Epithelial cell of prostate (primary cell): ENCODE measurements around the gene TMOD1.
"Not testable (repeated sequence)": the region's sequence is repeated elsewhere in the genome, so short reads cannot be mapped to it uniquely, and the experiment has no call there.

Experiments used
- DNase-seq: peaks from one replicate; pipeline ENCODE4 v3.0.0-alpha.2; 2011; ENCODE audit warnings: low read depth, low spot score
- H3K27ac ChIP-seq: fragments of 450-650 bp; 2 replicates; pipeline ENCODE4 v1.5.1; 2017; ENCODE audit warnings: mild to moderate bottlenecking

The TMOD1 gene

DNA sequence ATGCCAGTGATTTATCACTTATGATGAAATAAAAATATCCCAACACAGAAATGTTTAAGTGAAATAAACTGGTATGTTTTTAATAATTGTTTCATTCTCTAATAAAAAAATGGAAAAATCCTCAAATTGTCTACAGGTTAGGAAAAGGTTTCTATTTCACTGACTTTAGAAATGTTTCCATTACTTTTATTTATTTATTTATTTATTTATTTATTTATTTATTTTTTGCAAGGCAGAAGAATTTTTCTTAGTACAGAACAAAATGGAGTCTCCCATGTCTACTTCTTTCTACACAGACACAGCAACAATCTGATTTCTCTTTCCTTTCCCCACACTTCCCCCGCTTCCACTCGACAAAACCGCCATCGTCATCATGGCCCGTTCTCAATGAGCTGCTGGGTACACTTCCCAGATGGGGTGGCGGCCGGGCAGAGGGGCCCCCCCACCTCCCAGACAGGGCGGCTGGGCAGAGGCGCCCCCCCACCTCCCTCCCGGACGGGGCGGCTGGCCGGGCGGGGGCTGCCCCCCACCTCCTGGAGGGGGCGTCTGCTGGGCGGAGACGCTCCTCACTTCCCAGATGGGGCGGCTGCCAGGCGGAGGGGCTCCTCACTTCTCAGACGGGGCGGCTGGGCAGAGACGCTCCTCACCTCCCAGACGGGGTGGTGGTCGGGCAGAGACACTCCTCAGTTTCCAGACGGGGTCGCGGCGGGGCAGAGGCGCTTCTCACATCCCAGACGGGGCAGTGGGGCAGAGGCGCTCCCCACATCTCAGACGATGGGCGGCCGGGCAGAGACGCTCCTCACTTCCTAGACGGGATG is 3.7 kb upstream of the TMOD1 start:
- H3K27ac ChIP-seq, DNase-seq: not testable (repeated sequence)

GRCh38 chr9:97498846-97499245 is 2.6 kb upstream of the TMOD1 start:
- DNase-seq: not testable (repeated sequence)

GRCh38 chr9:97500263-97500662 is 1.2 kb upstream of the TMOD1 start:
- DNase-seq: no peak
- no peak overlapping the region for H3K27ac ChIP-seq

More at GRCh38 chr9:97498846-97499245, 2.6 kb upstream of the TMOD1 start:
- not testable (repeated sequence) for H3K27ac ChIP-seq

DNA sequence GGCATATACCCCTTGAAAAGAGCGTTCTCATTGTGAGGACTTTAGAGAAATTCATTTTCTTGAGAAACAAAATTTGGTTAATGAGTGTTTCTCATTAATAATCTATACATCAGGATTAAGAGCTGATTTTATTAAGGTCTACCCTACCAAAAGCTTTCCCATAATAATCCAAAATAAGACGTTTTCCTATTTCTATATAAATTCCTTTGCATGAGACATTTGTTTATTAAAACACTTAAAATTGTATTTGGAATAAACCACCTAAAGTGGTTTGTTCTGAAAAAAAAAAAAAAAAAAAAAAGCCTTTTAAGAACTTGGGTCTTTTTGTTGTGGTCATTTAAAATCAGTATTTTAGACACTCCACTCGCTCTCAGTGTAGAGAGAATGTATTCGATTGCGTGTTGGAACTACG is 695 bp upstream of the TMOD1 start:
- DNase-seq: no peak
- H3K27ac ChIP-seq: no peak overlapping the region

- DNase-seq: no peak
- no peak overlapping the region for H3K27ac ChIP-seq
Observed at GRCh38 chr9:97501972-97502221, 431 bp downstream of the TMOD1 start.

DNA sequence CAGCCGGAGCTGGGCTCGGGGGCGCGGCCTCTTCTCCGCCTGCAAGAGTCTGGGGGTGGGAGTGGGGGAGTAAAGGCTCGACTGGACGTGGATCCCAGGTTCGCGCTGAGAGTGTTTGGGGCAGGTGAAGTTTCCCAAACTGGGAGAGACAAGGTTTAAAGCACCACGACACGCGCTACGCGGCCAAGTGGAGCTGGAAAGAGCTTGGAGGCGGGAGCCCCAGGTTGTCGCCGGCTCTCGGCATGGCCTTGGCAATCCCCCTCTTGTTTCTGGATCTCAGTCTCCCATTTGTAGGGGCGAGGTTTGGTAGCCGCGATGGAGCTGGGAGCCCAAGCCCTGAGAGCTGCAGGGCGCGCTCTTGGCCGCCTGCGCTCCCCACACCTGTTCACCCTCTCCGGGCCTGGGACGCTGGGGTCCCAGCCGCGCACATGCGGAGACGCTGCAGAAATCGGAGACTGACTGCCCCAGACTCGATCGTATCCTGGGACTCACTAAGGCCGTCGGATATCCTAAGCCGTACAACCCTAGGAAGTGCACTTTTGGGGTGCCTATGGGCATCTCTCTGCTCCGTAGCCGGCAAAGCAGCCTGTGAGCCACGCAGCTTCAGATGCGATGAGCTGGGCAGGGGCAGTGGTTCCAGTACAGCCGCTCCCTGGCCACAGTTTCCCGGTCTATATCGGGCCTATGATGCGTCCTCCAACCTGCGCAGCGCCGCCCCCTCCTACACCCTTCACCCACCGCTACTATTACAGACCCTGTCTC is 937 bp downstream of the TMOD1 start:
- no peak overlapping the region for H3K27ac ChIP-seq
- DNase-seq: no peak

- no peak overlapping the region for H3K27ac ChIP-seq
- DNase-seq: no peak
Observed at GRCh38 chr9:97502984-97503861, 1.8 kb downstream of the TMOD1 start.

- H3K27ac ChIP-seq: no peak overlapping the region
- no peak for DNase-seq
Observed at GRCh38 chr9:97503862-97504210, 2.4 kb downstream of the TMOD1 start.

- no peak for DNase-seq
- H3K27ac ChIP-seq: no peak overlapping the region
Observed at GRCh38 chr9:97504381-97505216, 3.1 kb downstream of the TMOD1 start.

GRCh38 chr9:97505845-97506244 is 4.4 kb downstream of the TMOD1 start:
- no peak for DNase-seq
- H3K27ac ChIP-seq: no peak overlapping the region

- DNase-seq: no peak
- H3K27ac ChIP-seq: no peak overlapping the region
Observed at GRCh38 chr9:97506306-97506705, 4.8 kb downstream of the TMOD1 start.

DNA sequence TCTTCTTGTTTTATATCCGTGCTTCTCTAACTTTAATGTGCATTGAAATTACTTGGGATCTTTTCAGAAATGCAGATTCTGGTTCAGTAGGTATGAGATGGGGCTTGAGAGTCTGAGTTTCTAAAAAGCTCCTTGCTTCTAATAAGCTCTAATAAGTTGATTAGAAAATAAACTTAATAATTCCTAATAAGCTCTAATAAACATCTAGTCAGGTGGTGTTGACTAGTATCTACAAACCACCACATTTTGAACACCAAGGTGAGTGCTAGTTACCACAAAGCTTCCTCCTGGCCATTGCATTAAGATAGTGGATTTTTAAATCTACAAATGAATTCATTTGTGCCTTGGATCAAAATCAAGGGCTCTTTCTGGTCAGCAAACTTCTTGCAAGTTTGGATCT is 5.3 kb downstream of the TMOD1 start:
- no peak overlapping the region for H3K27ac ChIP-seq
- no peak for DNase-seq

GRCh38 chr9:97507428-97507984 is 6.0 kb downstream of the TMOD1 start:
- H3K27ac ChIP-seq: no peak overlapping the region
- DNase-seq: no peak

GRCh38 chr9:97508852-97509251 is 7.4 kb downstream of the TMOD1 start:
- no peak for DNase-seq
- H3K27ac ChIP-seq: no peak overlapping the region

- DNase-seq: no peak
- no peak overlapping the region for H3K27ac ChIP-seq
Observed at GRCh38 chr9:97510797-97511654, 9.6 kb downstream of the TMOD1 start.

- DNase-seq: no peak
- H3K27ac ChIP-seq: no peak overlapping the region
Observed at GRCh38 chr9:97511655-97512427, 10.4 kb downstream of the TMOD1 start.

GRCh38 chr9:97512966-97513560 is 11.6 kb downstream of the TMOD1 start:
- DNase-seq: no peak
- no peak overlapping the region for H3K27ac ChIP-seq

DNA sequence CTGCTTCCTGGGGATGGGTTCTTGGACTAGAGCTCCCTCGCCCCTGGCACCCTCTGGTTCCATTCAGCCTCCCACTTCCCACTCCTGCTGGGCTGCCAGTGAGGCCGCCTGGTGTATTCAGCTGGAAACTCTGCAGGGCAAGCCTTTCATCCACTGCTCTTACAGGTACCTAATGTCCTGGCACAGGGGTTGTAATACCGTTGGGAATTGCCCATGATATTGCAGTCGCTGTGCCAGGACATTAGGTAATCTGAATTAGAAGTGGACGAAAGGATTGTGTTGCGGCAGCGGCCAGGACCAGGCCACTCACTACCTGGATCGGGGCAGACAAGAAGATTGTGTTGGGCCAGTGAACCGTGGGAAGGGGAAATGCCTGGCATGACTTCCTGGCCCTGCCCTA is 13.1 kb downstream of the TMOD1 start:
- no peak overlapping the region for H3K27ac ChIP-seq
- DNase-seq: no peak
